Neural crest cell (in vitro differentiated cells): ENCODE results near the gene PITPNM1. TPM values are rescaled to one million over a fixed set of nuclear protein-coding genes. Genes with fewer than 3 reads are reported as not detected.

Source experiments
- DNase-seq: peaks from one replicate; pipeline ENCODE4 v3.0.0; 2021; ENCODE audit warnings: low read depth, mixed read lengths, low spot score
- H3K27ac Mint-ChIP-seq: one replicate; pipeline ENCODE4 v1.8.0; 2021; ENCODE audit warnings: mild to moderate bottlenecking, mixed read lengths; ENCODE audit not compliant: unreplicated experiment
- H3K27me3 Mint-ChIP-seq: 2 replicates; pipeline ENCODE4 v1.8.0; 2021; ENCODE audit warnings: low read depth, mild to moderate bottlenecking, mixed read lengths
- H3K36me3 Mint-ChIP-seq: 2 replicates; pipeline ENCODE4 v1.8.0; 2021; ENCODE audit warnings: low read depth, mild to moderate bottlenecking, mixed read lengths
- H3K4me1 Mint-ChIP-seq: 2 replicates; pipeline ENCODE4 v1.8.0; 2021; ENCODE audit warnings: mixed read lengths
- H3K4me3 Mint-ChIP-seq: one replicate; pipeline ENCODE4 v1.8.0; 2021; ENCODE audit warnings: mild to moderate bottlenecking, mixed read lengths
- H3K9me3 Mint-ChIP-seq: 2 replicates; pipeline ENCODE4 v1.8.0; 2021; ENCODE audit warnings: mixed read lengths
- total RNA-seq: library from RNA; stranded (reverse); gene quantifications from 2 replicates; pipeline ENCODE4 v1.2.1, GENCODE V29; 2021
- TF ChIP-seq, protein P1 (sequence below): fragments of 200-600 bp; sonication (generic); conservative IDR thresholded peaks from 2 replicates; pipeline ENCODE4 v1.5.0; 2021; ENCODE audit warnings: antibody characterized with exemption, mild to moderate bottlenecking

PITPNM1 gene
- total RNA-seq, 1 donor from 2014 or later: 109 TPM

DNA sequence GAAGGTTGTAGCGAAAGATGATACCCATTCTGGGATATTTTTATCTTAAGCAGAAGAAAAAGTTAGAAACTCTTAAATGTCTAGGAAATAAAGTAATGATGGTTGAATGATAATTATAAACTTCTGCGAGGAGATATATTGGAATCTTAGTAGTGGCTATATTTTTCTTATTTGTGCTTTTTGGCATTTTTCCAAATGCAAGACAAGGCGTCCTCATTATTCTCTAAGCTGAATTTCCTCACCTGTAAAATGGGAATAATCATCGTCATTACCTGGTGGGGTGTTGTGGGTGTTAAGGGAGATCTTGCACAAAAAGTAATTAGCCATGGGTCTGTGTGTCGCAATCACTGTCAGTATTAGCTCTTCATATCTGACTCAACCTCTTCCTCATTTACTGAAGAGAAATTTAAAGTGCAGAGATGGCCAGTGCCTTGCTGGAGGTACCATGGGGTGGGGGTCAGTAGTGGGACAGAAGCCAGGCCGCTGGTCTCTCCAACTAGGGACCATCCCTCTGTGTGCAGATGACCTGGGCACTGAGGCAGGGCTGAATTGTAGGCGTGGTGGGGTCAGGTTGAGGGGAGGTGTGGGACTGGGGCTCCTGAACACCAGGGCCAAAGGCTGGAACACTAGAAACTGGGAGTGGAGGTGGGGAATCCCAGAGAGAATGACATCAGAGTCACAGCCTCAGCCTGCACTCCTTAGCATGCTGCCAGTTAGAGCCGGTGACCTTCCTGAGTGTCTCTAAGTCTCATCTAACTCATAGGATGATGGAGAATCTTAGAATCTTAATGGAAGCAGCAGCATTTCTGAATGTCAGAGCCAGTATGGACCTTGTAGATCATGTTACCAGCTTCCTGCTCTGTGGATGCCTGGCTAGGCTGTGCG lies 4.1 kb downstream of the PITPNM1 start:
- Mint-ChIP-seq H3K36me3 (peaks cover 12% of the 10 kb centered on the region), H3K27me3 (no peaks in the 10 kb centered on the region), H3K9me3 (no peaks in the 10 kb centered on the region), H3K4me3 (peak overlapping the region; percentile 48), H3K27ac (no peak overlapping the region), H3K4me1 (peaks cover 15% of the 10 kb centered on the region)
- DNase-seq: no peak
- TF ChIP-seq, protein P1, sequence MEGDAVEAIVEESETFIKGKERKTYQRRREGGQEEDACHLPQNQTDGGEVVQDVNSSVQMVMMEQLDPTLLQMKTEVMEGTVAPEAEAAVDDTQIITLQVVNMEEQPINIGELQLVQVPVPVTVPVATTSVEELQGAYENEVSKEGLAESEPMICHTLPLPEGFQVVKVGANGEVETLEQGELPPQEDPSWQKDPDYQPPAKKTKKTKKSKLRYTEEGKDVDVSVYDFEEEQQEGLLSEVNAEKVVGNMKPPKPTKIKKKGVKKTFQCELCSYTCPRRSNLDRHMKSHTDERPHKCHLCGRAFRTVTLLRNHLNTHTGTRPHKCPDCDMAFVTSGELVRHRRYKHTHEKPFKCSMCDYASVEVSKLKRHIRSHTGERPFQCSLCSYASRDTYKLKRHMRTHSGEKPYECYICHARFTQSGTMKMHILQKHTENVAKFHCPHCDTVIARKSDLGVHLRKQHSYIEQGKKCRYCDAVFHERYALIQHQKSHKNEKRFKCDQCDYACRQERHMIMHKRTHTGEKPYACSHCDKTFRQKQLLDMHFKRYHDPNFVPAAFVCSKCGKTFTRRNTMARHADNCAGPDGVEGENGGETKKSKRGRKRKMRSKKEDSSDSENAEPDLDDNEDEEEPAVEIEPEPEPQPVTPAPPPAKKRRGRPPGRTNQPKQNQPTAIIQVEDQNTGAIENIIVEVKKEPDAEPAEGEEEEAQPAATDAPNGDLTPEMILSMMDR: no peak

DNA sequence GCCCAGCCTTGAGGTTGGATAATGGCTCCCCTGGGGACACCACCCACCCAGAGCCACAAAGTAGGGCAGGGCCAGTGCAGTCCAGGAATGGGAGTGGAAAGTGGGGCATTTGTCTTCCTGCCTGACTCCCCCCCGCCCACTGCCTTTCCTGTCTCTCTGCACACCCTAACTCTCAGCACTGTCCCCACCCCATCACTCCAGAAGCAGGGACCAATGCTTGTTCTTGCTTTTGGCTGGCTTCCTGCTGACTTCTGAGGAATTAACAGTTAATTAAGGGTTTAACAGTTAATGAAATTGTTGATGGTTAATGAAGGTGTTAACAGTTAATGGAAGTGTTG lies 4.7 kb downstream of the PITPNM1 start:
- TF ChIP-seq, protein P1: no peak
- H3K4me3 Mint-ChIP-seq: peak overlapping the region; percentile 48
- DNase-seq: no peak
- H3K36me3 Mint-ChIP-seq: peaks cover 12% of the 10 kb centered on the region
- peaks cover 11% of the 10 kb centered on the region for H3K4me1 Mint-ChIP-seq
- no peak overlapping the region for H3K27ac Mint-ChIP-seq
- no peaks in the 10 kb centered on the region for H3K9me3 Mint-ChIP-seq
- no peaks in the 10 kb centered on the region for H3K27me3 Mint-ChIP-seq

DNA sequence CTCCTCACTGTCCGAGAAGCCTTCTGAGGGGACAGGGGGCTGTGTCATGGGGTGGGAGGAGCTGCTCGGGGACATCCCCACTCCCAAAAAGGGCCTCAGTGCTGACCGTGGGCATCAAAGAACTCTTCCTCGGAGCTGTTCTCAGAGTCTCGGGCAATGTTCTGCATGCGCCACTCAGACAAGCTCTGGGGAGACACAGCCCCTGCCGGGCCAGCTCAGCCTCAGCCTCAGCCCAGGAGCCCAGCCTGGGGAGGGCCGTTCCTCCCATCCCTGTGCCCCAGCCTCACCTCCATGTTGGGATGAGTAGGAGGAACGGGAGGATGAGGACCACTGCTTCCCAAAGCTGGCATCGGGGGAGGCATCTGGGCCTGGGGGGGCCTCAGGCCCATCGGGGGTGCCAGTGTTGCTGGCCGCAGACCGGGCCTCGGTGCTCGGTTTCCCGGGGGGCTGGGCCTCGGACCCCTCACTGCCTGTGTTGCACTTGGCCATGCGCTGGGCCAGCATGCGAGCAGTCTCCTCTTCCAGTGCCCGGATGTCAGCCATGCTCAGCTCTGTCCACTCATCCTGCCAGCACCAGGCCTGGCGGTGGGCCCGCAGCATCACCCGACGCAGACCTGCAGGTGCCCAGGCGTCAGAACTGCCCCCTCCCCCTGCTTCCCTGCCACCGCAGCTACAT lies 5.2 kb downstream of the PITPNM1 start:
- Mint-ChIP-seq H3K27ac (no peak overlapping the region), H3K36me3 (peaks cover 12% of the 10 kb centered on the region), H3K4me3 (no peak overlapping the region), H3K9me3 (no peaks in the 10 kb centered on the region), H3K27me3 (no peaks in the 10 kb centered on the region), H3K4me1 (peaks cover 9% of the 10 kb centered on the region)
- TF ChIP-seq, protein P1: no peak
- no peak for DNase-seq

DNA sequence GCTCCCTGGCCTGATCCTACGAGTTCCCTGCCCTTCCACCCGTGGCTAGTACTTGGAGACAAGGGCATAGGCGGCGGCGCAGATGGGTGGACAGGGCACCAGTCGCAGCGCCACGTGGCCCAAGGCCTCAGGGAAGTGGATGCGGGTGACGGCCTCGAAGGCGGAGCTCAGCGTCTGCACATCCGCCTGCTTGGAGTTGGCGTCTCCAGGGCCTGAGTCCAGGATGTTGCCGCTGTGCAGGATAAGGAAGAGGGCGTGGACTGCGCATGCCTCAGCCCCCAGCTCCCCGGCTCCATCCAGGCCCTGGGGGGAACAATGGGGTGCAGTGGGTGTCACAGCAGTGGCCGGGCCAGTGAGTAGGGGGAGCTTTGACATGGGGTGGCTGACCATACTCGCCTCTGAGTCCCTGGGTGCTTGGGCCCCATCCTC lies 6.6 kb downstream of the PITPNM1 start:
- no peak overlapping the region for H3K27ac Mint-ChIP-seq
- no peak overlapping the region for H3K4me3 Mint-ChIP-seq
- peaks cover 12% of the 10 kb centered on the region for H3K36me3 Mint-ChIP-seq
- peaks cover 7% of the 10 kb centered on the region for H3K4me1 Mint-ChIP-seq
- no peaks in the 10 kb centered on the region for H3K9me3 Mint-ChIP-seq
- TF ChIP-seq, protein P1: no peak
- no peak for DNase-seq
- no peaks in the 10 kb centered on the region for H3K27me3 Mint-ChIP-seq

DNA sequence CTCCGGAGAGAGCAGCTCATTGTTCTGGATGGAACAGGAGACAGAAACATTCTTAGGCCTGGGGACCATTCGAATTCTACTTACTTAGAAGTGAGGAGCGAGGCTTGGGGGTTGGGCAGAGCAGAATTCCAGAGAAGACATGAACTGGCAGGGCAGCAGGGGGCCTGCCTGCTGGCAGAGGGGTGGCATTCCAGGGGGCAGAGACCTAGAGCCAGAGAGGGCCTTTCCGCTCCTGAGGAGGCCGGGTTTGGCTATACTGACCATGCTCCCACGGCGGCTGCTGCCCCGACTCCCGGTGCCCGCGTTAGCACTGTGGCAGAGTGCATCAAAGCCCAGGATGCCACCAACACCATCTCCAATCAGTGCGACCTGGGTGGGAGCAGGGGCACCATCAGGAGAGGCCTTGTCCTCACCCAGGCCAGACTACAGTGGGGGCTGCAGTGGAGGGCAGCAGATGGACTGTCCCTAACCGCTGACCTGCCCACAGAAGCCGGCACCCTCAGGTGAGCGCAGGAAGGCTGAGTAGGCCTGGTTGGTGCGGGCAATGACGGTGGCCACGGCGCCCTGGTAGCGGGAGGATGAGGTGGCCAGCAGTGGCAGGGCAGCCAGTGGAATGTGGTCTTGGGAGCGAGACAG lies 7.4 kb downstream of the PITPNM1 start:
- Mint-ChIP-seq H3K4me3 (no peak overlapping the region), H3K9me3 (no peaks in the 10 kb centered on the region), H3K27ac (no peak overlapping the region), H3K36me3 (peaks cover 12% of the 10 kb centered on the region), H3K4me1 (peaks cover 2% of the 10 kb centered on the region), H3K27me3 (no peaks in the 10 kb centered on the region)
- TF ChIP-seq, protein P1: no peak
- DNase-seq: no peak
